Astrocyte (in vitro differentiated cells and primary cell): ENCODE results near the gene OTUB1.

Experiments used
- EZH2 ChIP-seq: IDR thresholded peaks from 2 replicates; pipeline ENCODE4 v1.6.1; 2012; ENCODE audit warnings: mild to moderate bottlenecking, low read length, inconsistent platforms; ENCODE audit not compliant: insufficient read depth
- TF ChIP-seq, protein P1 (sequence below): IDR thresholded peaks from 2 replicates; pipeline ENCODE4 v1.5.1; 2011; ENCODE audit warnings: low read depth, mild to moderate bottlenecking, inconsistent platforms, low read length, moderate library complexity; ENCODE audit not compliant: insufficient read depth

GRCh38 chr11:63985812-63986155, 454 bp upstream of the OTUB1 start:
- TF ChIP-seq, protein P1, sequence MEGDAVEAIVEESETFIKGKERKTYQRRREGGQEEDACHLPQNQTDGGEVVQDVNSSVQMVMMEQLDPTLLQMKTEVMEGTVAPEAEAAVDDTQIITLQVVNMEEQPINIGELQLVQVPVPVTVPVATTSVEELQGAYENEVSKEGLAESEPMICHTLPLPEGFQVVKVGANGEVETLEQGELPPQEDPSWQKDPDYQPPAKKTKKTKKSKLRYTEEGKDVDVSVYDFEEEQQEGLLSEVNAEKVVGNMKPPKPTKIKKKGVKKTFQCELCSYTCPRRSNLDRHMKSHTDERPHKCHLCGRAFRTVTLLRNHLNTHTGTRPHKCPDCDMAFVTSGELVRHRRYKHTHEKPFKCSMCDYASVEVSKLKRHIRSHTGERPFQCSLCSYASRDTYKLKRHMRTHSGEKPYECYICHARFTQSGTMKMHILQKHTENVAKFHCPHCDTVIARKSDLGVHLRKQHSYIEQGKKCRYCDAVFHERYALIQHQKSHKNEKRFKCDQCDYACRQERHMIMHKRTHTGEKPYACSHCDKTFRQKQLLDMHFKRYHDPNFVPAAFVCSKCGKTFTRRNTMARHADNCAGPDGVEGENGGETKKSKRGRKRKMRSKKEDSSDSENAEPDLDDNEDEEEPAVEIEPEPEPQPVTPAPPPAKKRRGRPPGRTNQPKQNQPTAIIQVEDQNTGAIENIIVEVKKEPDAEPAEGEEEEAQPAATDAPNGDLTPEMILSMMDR, result no peak
- TF ChIP-seq EZH2, result no peak
